Raji (cell line): ENCODE measurements around the gene TMEM39B.

Experiments used
- POLR2A ChIP-seq: IDR thresholded peaks from 2 replicates; pipeline ENCODE4 v1.6.1; 2011; ENCODE audit warnings: low read depth, low read length, control low read depth; ENCODE audit not compliant: insufficient read depth

Gene TMEM39B

DNA sequence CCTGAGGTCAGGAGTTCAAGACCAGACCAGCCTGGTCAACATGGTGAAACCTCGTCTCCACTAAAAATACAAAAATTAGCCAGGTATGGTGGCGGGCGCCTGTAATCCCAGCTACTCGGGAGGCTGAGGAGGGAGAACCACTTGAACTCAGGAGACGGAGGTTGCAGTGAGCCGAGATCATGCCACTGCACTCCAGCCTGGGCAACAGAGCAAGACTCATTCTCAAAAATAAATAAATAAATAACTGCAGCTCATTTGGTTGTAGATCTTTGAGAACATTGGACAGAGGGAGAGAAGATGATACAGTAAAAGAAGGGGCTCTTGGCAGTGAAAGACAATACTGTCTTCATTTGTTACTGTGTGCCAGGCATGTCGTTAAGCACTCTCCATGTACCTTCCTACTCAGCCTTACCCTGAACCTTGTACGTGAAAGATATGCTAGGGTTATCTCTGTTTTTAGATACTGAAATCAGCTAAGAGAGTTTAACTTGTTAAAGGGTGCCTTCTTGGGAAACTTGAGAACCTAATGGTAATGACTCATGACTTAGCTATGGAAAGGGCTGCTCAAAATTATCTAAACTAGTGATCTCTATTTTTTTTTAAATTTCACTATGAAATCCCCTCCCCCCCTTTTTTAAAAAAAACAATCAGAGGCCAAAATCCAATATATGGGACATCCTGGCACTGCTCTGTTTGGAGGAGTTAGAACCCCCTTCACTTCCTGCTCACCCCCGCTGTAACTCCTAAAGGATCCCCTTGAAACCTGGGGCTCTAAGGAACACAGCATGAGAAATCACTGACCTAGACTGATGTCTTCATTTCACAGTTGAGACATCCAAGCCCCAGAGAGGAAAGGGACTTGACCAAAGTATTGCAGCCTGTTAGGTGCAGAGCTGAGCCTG, 28.3 kb downstream of the TMEM39B start:
- no peak for TF ChIP-seq POLR2A

DNA sequence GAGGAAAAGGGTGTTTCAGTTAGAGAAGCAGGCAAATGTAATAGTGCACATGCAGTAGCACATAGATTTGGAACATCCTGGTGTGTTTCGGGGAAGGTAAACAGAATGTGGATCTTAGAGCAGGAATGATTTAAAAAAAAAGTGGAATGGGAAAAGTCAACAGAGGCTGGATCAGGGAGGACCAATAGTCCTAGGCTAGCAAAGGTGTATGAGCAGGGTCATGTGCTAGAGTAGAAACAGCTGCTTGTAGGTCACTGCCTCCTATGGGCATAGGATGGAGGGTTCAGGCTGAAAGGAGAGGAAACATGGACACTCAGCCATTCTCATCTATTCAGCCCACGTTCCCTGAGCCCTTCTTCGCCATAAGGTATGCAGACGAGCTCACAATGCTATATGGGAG, 31.4 kb downstream of the TMEM39B start:
- TF ChIP-seq POLR2A: no peak

GRCh38 chr1:32105338-32105737, 32.6 kb downstream of the TMEM39B start:
- no peak for TF ChIP-seq POLR2A

GRCh38 chr1:32106663-32107275, 34.0 kb downstream of the TMEM39B start:
- no peak for TF ChIP-seq POLR2A

DNA sequence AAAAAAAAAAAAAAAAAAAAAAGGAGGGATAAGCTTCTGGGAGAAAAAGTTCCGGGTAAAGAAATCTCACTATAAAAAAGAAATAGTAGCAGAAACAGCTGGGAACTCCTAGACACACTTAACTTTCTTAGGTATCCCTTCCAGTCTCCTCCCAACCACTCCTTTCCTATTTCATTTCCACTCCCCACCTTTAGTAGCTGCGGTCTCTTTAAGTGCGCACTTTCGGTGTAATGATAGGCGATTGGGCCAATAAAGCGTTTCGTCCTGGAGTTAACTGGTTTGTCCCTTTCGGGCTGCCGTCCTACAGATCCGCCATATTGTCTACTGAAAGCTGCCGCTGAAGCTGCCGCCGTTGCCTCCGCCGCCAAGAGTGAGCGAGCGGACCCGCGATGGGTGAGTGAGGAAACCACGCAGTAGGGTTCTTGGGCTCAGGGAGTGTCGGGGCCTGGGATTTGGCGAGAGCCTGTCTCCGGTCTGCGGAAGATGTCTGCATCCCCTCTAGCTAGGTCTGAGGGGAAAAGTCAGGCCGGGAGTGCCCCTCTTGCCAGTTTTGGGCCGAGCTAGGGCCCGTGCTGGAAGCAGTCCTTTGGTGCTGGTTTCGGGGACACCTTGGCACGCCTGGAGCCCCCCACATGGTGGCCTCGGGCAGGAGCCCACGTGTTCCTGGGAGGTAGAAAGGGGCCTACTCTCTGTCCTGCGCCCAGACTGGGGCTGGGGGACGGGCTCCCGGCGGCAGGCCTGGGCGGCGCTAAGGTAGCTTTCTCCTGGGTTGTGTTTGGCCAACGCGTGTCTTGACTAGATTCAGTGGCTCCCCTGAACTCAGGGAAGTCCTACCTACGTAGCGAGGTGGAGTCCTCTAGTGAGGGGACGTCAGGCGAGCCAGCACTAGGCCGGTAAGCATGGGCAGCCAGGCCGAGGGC, 35.3 kb downstream of the TMEM39B start, which contains the start of gene KPNA6:
Gene KPNA6 (plus strand): TSS at position 315 of the 920 bp plus-strand sequence. CDS start 75 bp downstream, at position 390.
- peak; percentile 74 for TF ChIP-seq POLR2A

- no peak for TF ChIP-seq POLR2A
These were observed 38.4 kb downstream of the TMEM39B start for GRCh38 chr1:32111040-32111623.

GRCh38 chr1:32111789-32112188, 39.0 kb downstream of the TMEM39B start:
- no peak for TF ChIP-seq POLR2A

GRCh38 chr1:32112806-32113375, 40.2 kb downstream of the TMEM39B start:
- no peak for TF ChIP-seq POLR2A

- no peak for TF ChIP-seq POLR2A
These were observed 41.7 kb downstream of the TMEM39B start for GRCh38 chr1:32114420-32114819.

- TF ChIP-seq POLR2A: no peak
These were observed 42.8 kb downstream of the TMEM39B start for GRCh38 chr1:32115496-32115895.

- TF ChIP-seq POLR2A: no peak
These were observed 43.8 kb downstream of the TMEM39B start for GRCh38 chr1:32116531-32116930.

DNA sequence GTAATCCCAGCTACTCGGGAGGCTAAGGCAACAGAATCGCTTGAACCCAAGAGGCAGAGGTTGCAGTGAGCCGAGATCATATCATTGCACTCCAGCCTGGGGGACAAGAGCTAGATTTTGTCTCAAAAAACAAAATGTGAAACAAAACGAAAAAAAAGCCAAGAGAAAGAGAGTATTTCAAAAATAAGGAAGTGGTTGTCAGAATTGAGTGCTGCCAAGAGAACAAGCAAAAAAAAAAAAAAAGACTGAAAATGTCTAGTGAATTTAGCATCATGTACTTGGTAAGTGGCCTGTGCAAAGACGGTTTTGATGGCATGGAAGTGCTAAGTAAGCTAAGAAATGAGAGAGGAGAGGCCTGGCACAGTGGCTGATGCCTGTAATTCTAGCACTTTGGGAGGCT, 49.4 kb downstream of the TMEM39B start:
- TF ChIP-seq POLR2A: no peak

DNA sequence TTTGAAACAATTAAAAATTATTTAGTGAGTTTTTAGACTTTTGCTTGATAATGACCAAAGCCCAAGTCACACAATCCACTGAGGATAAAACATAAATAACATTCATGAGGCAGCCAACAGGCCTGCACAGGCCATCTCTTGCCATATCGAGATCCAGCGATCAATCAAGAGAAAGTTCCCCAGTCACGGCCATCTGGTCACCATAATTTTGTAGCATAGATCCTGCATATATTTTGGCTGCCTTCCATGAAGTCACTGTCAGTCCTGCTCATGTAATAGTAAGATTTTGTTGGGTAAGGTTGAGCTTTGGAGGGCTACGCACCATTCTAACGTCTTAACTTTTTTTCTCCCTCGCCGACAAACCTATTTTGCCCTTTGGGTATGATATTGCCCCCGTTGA, 52.6 kb downstream of the TMEM39B start:
- no peak for TF ChIP-seq POLR2A

GRCh38 chr1:32126770-32127169, 54.0 kb downstream of the TMEM39B start:
- TF ChIP-seq POLR2A: no peak
